ENCODE results near the gene SLC9A7. TPM values are rescaled to one million over a fixed set of nuclear protein-coding genes. Genes with fewer than 3 reads are reported as not detected.

Gene SLC9A7
- total and polyA plus RNA-seq, 2 experiments from 2014 or later: 2.5 to 15.4 TPM

- Histone ChIP-seq H4K20me1 (replicated peaks; ENCODE audit: insufficient read depth) (no peaks in the 10 kb centered on the region), H3K4me3 (no peak overlapping the region), H3K4me2 (no peak overlapping the region), H3K36me3 (ENCODE audit: insufficient read depth) (no peaks in the 10 kb centered on the region), H3K9me2 (ENCODE audit: insufficient read depth) (no peaks in the 10 kb centered on the region), H3K27ac (ENCODE audit: low read depth) (no peak overlapping the region), H3K4me1 (ENCODE audit: insufficient read depth) (no peaks in the 10 kb centered on the region), H3F3A (replicated peaks; ENCODE audit: low read depth) (no peaks in the 10 kb centered on the region), H2AFZ (no peak overlapping the region), H3K79me2 (replicated peaks; ENCODE audit: insufficient read depth) (no peaks in the 10 kb centered on the region), H3K27me3 (ENCODE audit: insufficient read depth) (no peaks in the 10 kb centered on the region)
- no peak overlapping the region for H3K4me3 Mint-ChIP-seq
- H3K9me3 Mint-ChIP-seq: no peaks in the 10 kb centered on the region; the same call in 2 of the 3 replicates
- H3K27ac Mint-ChIP-seq: no peak overlapping the region
- H3K36me3 Mint-ChIP-seq (ENCODE audit: low read depth): peaks cover 10% of the 10 kb centered on the region; the same call in 1 of the 3 replicates
- H3K4me1 Mint-ChIP-seq: peaks cover 8% of the 10 kb centered on the region
- ATAC-seq (no peak), DNase-seq (ENCODE audit: low spot score) (no peak)
- peaks cover 4% of the 10 kb centered on the region for H3K27me3 Mint-ChIP-seq (ENCODE audit: insufficient read depth, low read depth, poor library complexity)
- TF ChIP-seq NANOG (IDR thresholded peaks at IDR 0.05; ENCODE audit: borderline replicate concordance): no peak
- TF ChIP-seq ZNF331 (CRISPR knock-in tag; IDR thresholded peaks at IDR 0.05; ENCODE audit: low read depth): no peak
- TF ChIP-seq ETS1 (IDR thresholded peaks at IDR 0.05): no peak
- no peak for TF ChIP-seq ZNF114 (CRISPR knock-in tag; IDR thresholded peaks at IDR 0.05)
- TF ChIP-seq CREB1 (CRISPR knock-in tag; IDR thresholded peaks at IDR 0.05; ENCODE audit: low read depth): no peak
- no peak for TF ChIP-seq STAT1 (IDR thresholded peaks at IDR 0.05; ENCODE audit: unreplicated experiment)
- no peak for TF ChIP-seq CTCF (conservative IDR thresholded peaks at IDR 0.05; ENCODE audit: low read depth in 2 of 2)
Observed at GRCh38 chrX:46559062-46559461, 199.9 kb downstream of the SLC9A7 start.

GRCh38 chrX:46554942-46555341, 204.0 kb downstream of the SLC9A7 start:
- Histone ChIP-seq H3K27me3 (ENCODE audit: insufficient read depth) (no peaks in the 10 kb centered on the region), H4K20me1 (replicated peaks; ENCODE audit: insufficient read depth) (no peaks in the 10 kb centered on the region), H3K27ac (ENCODE audit: low read depth) (no peak overlapping the region), H3K4me1 (ENCODE audit: insufficient read depth) (peaks cover 5% of the 10 kb centered on the region; the same call in 1 of the 2 replicates), H3K4me2 (no peak overlapping the region), H3F3A (replicated peaks; ENCODE audit: low read depth) (no peaks in the 10 kb centered on the region), H3K9me2 (ENCODE audit: insufficient read depth) (no peaks in the 10 kb centered on the region), H3K79me2 (replicated peaks; ENCODE audit: insufficient read depth) (no peaks in the 10 kb centered on the region), H3K36me3 (ENCODE audit: insufficient read depth) (no peaks in the 10 kb centered on the region), H3K4me3 (no peak overlapping the region), H2AFZ (no peak overlapping the region)
- peaks cover 20% of the 10 kb centered on the region for H3K36me3 Mint-ChIP-seq (ENCODE audit: low read depth)
- no peak overlapping the region for H3K27ac Mint-ChIP-seq
- peaks cover 1% of the 10 kb centered on the region for H3K27me3 Mint-ChIP-seq (ENCODE audit: insufficient read depth, low read depth, poor library complexity)
- peaks cover 9% of the 10 kb centered on the region for H3K4me1 Mint-ChIP-seq
- DNase-seq (ENCODE audit: low spot score) (no peak), ATAC-seq (no peak)
- peaks cover 3% of the 10 kb centered on the region for H3K9me3 Mint-ChIP-seq
- H3K4me3 Mint-ChIP-seq: no peak overlapping the region
- no peak for TF ChIP-seq EZH2phosphoT487 (IDR thresholded peaks at IDR 0.05; ENCODE audit: unreplicated experiment)
- TF ChIP-seq EZH2 (IDR thresholded peaks at IDR 0.05; ENCODE audit: low read depth, unreplicated experiment): no peak
- TF ChIP-seq ZNF331 (CRISPR knock-in tag; IDR thresholded peaks at IDR 0.05; ENCODE audit: low read depth): no peak
- no peak for TF ChIP-seq POLR2AphosphoS5 (IDR thresholded peaks at IDR 0.05; ENCODE audit: low read depth)
- 0 out of 4 replicates have a peak, but pooled peaks of 1 of the 2 experiments have one; percentile 8 for TF ChIP-seq CTCF (conservative IDR thresholded peaks at IDR 0.05; ENCODE audit: low read depth in 2 of 2)
- no peak for TF ChIP-seq ZNF462 (CRISPR knock-in tag; IDR thresholded peaks at IDR 0.05)

All from GM23338 (cell line).